Fibroblast of peridontal ligament (primary cell): ENCODE results near the gene ANKMY1.

Experiments used
- DNase-seq: peaks from one replicate; pipeline ENCODE4 v3.0.0-alpha.2; 2010; ENCODE audit errors: extremely low read depth

The ANKMY1 gene

DNA sequence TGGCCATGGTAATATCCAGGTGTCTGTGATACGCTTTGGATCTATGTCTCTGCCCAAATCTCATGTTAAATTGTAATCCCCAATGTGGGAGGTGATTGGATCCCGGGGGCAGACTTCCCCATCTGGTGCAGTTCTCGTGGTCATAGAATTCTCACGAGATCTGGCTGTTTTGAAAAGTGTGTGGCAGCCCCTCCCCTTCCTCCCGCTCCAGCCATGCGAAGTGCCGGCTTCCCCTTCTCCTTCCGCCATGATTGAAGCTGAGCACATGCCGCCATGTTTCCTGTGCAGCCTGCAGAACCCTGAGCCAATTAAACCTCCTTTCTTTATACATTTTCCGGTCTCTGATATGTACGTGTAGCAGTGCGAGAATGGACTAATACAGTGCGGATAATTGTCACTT lies 79.9 kb downstream of the ANKMY1 start:
- no peak for DNase-seq

DNA sequence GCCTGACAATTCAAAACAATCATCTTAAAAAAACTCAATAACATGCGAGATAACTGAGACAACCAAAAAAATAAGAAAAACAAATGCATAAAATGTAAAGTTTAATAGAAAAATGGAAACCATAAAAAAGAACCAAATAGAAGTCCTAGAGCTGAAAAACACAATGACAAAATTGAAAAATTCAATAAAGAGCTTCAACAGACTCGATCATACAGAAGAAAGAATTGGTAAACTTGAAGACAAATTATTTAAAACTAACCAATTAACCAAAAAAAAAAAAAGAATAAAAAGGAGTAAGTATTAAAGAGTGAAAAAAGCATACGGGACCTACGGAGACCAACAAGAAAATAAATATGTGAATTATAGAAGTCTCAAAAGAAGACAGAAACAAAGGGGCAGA lies 84.6 kb downstream of the ANKMY1 start:
- peak; percentile 6 for DNase-seq

DNA sequence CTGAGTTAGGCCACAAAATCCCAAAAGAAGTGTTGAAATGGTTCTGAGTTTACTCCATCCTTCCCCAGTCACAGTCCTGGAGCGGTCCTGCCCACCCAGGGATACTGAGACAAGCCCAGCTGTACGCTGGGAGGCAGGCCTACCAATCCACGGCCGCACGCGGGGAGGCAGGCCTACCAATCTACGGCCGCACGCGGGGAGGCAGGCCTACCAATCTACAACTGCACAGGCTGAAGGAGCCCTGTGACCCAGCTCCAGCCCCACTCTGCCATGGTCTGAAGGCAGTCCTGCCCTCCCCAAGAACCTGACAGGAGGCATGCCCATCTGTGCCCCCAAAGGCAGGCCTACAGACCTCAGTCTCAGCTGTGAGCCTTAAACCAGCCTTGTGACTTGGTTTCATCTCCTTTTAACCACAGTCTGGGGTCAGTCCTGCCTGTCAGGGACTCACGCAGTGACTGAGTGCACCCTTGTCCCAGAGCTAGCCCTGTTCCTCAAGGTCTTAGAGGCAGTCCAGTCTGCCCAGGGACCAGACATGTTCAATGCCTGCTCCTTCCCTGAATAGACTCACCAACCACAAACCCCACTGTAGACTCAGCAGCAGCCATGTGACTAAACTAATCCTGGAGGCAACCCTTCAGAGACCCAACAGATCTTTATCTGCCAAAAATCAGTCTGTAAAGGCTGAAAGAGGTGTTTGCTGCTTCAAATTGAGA lies 85.6 kb downstream of the ANKMY1 start:
- DNase-seq, result no peak

DNA sequence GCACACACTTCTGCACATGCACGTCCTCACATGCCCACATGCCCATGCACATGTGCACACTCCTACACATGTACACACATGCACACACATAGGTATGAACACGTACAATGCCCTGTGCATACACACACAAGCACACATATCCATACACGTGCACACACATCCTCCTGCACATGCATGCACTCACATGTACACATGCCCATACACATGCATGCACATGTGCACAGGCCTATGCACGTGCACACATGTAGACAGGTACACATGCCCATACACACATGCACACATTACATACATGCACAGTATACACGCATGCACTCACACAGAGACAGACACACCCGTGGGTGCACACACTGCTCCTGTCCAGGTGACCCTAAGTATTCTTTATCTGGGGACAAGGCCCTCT lies 88.0 kb downstream of the ANKMY1 start:
- no peak for DNase-seq

DNA sequence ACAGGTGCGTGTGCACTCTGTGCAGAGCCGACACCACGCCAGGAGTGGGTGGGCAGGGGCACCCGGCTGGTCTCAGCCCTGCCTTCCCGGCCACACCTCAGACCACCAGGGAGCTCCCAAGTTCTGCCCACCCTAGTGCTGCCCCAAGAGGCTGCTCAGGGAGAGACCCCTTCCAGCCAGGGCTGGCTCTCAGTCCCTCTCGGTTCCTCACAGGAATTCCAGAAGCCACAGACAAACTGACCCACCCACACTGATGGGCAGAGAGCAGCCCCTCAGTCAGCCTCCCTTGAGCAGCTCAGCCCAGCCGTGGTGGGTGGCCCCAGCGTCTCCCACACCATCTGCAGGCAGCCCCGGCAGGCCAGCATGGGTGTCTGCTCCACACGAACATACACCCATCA lies 88.5 kb downstream of the ANKMY1 start:
- no peak for DNase-seq

DNA sequence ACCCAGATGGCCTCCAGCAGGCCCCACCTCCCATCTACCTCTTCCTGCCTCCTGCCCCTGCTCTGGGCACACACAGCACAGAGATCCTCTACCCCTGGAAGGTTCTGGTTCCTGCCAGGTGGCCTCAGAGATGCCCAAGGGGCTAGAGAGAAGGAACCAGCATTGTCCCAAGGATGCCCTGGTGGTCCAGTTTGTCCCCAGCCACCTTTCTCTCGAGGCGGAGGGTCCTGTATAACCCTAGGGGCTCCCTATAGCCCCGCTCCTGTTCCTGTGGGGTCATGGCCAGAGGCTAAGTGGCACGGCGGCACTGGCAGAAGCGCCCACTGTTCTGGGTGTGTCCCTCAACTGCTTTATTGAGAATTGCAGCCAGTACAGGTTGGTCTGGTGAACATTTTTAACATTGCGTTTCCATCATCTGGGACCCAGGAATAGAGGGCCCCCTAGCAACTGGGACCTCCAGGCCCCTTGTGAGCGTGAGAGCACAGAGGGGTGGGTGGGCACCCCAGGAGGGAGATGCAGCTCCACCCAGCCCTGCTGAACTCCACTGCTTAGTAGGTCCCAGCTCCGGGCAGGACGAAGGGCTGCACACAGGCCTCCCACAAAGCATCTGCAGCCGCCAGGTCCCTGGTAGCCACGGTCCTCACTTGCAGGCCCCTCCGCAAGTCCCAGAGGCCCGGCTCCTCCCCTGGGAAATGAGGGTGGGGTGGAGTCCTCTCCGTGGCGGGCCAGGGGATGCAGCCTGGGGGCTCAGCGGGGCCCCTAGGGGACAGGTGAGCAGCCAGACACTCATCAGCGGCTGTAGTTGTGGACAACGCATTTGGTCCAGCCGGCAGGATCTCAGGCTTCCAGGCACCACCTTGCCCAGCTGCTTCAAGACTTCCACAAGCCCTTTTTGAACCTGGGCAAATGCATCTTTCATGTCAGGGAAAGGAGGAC lies 89.2 kb downstream of the ANKMY1 start:
- DNase-seq, result no peak

DNA sequence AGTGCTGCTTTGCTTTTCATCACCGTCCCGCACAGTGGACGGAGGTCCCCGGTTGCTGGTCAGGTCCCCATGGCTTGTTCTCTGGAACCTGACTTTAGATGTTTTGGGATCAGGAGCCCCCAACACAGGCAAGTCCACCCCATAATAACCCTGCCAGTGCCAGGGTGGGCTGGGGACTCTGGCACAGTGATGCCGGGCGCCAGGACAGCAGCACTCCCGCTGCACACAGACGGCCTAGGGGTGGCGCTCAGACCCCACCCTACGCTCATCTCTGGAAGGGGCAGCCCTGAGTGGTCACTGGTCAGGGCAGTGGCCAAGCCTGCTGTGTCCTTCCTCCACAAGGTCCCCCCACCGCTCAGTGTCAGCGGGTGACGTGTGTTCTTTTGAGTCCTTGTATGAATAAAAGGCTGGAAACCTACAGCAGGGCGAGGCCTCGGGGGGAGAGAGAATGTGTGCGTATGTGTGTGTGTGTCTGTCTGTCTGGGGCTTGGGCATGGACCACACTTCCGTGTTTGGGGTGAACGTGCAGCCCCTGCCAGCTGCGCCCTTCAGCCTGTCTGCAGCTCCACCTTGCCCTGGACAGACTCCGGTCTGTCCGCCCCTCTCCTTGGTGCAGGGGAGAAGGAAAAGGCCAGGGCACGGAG lies 90.0 kb downstream of the ANKMY1 start:
- DNase-seq, result no peak

DNA sequence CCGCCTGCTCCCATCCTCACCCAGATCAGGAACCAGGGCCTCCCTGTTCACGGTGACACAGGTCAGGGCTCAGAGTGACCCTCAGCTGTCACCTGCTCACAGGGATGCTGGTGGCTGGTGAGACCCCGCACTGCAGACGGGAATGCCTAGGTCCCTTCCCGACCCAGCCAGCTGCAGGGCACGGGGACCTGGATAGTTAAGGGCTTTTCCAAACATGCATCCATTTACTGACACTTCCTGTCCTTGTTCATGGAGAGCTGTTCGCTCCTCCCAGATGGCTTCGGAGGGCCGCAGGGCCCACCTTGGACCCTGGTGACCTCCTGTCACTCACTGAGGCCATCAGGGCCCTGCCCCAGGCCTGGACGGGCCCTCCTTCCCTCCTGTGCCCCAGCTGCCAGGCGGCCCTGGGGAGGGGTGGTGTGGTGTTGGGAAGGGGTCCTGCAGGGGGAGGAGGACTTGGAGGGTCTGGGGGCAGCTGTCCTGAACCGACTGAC lies 90.6 kb downstream of the ANKMY1 start:
- no peak for DNase-seq

DNA sequence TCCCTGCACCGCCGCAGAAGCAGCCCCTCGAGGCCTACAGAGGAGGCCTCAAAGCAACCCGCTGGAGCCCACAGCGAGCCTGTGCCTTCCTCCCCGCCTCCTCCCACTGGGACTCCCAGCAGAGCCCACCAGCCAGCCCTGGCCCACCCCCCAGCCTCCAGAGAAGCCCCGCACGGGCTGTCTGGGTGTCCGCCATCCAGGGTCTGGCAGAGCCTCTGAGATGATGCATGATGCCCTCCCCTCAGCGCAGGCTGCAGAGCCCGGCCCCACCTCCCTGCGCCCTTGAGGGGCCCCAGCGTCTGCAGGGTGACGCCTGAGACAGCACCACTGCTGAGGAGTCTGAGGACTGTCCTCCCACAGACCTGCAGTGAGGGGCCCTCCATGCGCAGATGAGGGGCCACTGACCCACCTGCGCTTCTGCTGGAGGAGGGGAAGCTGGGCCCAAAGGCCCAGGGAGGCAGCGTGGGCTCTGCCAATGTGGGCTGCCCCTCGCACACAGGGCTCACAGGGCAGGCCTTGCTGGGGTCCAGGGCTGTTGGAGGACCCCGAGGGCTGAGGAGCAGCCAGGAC lies 91.1 kb downstream of the ANKMY1 start:
- DNase-seq, result no peak

DNA sequence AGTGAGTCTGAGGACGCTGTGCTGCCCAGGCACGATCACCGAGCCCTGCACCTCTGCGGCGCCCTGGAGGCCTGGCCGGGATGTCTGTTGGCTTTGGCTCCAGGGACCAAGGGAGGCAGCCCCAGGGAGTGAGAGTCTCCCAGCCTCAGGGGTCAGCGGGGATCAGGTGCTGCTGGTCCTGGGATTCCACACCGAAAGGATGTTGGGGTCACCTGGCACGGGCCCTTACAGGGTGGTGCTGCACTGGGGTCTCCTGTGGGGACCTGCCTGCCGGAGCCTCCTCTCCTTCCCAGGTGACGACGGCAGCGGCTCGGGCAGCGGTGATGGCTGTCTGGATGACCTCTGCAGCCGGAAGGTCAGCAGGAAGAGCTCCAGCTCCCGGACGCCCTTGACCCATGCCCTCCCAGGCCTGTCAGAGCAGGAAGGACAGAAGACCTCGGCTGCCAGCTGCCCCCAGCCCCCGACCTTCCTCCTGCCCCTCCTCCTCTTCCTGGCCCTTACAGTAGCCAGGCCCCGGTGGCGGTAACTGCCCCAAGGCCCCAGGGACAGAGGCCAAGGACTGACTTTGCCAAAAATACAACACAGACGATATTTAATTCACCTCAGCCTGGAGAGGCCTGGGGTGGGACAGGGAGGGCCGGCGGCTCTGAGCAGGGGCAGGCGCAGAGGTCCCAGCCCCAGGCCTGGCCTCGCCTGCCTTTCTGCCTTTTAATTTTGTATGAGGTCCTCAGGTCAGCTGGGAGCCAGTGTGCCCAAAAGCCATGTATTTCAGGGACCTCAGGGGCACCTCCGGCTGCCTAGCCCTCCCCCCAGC lies 91.8 kb downstream of the ANKMY1 start:
- DNase-seq, result no peak

DNA sequence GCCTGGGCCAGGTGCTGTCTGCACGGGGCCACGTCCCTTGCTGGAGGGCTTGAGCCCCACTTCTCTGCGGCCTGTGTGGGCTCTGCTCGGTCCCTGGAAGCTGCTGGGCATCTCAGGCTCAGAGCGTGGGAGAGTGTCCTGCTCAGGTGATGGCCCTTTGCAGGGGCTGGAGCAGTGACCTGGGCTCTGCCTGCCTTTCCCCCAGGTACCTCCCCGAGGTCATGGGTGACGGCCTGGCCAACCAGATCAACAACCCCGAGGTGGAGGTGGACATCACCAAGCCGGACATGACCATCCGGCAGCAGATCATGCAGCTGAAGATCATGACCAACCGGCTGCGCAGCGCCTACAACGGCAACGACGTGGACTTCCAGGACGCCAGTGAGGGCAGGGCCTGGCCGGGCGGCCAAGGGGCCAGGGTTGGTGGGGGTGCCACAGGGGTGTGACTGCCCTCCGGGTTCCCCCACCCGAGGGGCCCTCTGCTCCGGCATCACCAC lies 92.5 kb downstream of the ANKMY1 start:
- no peak for DNase-seq

DNA sequence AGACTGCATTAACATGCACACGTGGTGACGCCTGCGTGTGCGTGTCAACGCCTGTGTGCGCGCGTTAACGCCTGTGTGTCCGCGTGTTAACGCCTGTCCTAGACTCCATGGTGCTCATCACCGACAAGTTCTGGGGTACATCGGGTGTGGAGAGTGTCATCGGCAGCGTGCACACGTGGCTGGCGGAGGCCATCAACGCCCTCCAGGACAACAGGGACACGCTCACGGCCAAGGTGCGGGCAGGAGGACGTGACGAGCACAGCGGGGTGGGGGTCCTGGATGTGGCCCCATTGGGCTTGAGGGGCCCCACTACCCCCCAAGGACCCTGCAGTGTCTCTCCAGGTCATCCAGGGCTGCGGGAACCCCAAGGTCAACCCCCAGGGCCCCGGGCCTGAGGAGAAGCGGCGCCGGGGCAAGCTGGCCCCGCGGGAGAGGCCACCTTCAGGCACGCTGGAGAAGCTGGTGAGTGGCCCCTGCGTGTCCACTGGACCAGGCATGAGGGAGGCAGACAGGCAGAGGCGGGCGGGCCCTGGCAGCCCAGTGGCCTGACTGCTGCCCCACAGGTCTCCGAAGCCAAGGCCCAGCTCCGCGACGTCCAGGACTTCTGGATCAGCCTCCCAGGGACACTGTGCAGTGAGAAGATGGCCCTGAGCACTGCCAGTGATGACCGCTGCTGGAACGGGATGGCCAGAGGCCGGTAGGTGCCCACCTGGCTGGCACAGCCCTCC lies 93.1 kb downstream of the ANKMY1 start:
- DNase-seq, result no peak

DNA sequence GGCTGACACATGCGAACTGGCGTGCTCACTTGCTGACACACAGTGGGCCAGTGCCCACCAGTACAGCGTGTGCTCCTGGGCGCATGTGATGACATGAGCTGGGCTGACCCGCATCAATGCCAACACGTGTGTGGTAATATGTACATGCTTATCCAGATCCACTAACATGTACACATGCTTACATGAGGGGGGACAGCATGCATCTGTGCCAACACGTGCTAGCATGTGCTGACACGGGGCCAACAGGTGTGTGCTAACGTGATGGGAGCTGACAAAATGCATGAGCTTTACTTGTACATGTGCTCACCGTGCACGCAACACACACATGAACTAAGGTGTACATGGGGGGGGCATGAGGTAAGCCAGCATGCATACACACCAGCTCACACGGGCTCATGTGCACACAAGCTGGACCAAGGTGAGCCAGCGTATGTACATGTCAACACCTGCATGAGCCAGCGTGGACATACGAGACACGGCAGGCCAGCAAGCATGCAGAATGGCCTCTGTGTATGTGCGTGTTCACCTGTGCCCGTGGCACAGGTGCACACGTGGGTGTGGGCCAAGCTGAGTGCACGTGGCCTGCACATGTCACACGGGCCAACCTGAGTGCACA lies 93.8 kb downstream of the ANKMY1 start:
- no peak for DNase-seq

DNA sequence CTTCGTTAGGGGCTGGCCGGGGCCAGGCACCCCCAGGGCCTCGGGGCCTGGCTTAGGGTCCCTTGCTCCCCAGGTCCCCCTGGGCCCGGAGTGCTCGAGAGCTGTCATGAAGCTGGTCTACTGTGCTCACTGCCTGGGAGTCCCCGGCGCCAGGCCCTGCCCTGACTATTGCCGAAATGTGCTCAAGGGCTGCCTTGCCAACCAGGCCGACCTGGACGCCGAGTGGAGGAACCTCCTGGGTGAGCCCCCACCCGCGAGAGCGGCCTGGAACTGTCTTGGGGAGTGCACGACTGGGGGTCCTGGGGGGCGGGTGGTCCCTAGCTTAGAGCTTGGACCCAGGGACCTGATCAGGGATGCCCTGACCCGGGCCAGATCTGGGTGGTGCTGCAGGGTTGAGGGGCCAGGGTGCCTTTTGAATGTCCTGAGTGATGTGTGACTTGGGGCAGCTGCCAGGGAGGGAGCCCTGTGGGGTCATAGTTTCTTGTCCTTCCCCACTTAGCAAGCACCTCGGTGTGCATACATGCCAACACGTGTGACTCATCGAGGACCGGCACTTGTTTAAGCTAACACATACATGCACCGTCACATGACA lies 94.4 kb downstream of the ANKMY1 start:
- DNase-seq, result no peak

DNA sequence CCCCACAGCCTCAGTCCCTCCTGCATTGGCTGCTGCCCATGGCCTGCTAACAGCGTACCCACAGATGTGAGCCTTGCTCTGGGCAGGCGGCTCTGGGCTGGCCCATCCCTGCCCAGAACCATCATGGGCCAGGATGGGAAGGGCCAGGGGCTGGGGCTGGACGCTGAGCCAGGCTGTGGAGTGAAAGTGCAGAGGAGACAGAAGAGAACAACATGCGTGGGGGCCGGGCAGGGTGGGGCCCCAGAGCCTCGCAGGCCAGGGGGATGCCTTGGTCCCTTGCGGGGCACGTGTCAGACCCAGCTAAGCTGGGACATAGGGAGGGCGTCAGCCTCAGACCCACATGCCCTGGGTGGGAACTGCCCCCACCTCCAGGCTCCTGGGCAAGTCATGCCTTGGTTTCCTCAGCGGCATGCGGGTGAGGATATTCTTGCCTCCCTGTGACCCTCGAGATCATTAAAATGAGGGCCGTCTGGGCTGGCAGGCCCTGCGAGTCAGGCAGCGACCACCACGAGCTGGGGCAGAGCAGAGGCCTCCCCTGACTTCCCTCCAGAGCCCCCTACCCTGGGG lies 95.0 kb downstream of the ANKMY1 start:
- no peak for DNase-seq

DNA sequence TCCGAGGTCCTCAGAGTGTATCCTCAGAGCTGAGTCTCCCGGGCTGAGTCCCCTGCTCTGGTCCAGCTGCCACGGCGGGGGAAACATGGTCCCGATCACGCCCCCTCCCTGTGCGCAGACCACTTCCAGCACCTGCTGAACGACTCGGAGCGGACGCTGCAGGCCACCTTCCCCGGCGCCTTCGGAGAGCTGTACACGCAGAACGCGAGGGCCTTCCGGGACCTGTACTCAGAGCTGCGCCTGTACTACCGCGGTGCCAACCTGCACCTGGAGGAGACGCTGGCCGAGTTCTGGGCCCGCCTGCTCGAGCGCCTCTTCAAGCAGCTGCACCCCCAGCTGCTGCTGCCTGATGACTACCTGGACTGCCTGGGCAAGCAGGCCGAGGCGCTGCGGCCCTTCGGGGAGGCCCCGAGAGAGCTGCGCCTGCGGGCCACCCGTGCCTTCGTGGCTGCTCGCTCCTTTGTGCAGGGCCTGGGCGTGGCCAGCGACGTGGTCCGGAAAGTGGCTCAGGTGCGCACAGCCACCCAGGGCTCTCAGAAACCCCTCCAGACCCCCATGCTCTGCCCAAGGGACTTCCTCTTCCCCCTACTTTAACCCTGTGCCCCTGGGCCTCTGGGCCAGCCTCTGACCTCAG lies 95.6 kb downstream of the ANKMY1 start:
- DNase-seq, result no peak

DNA sequence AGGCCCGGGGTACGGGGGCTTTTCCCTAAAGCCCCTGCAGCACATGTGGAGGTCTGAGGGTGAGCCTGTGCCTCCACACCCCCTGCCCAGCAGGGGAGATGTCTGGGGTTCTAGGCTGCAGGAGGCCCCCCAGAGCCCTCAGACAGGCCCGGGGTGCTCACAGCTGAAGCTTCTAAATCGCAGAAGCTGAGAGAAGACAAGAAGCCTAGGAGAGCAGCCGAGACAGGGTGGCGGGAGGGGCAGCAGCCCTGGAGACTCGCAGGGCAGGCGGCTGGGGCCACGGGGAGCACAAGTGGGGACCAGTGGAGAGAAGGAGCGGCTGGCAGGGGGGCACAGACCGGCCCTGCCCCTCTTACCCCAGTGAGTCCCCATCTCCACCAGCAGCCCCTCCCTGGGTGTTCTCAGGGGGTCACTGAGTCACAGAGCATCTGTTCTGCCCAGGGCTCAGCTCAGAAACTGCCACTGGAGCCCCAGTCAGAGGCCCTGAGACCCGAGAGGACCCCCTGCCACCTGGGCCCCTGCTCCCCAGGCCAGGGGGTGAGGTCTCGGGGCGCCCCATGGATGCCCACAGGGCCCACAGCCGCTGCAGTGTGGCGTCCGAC lies 96.2 kb downstream of the ANKMY1 start:
- no peak for DNase-seq

DNA sequence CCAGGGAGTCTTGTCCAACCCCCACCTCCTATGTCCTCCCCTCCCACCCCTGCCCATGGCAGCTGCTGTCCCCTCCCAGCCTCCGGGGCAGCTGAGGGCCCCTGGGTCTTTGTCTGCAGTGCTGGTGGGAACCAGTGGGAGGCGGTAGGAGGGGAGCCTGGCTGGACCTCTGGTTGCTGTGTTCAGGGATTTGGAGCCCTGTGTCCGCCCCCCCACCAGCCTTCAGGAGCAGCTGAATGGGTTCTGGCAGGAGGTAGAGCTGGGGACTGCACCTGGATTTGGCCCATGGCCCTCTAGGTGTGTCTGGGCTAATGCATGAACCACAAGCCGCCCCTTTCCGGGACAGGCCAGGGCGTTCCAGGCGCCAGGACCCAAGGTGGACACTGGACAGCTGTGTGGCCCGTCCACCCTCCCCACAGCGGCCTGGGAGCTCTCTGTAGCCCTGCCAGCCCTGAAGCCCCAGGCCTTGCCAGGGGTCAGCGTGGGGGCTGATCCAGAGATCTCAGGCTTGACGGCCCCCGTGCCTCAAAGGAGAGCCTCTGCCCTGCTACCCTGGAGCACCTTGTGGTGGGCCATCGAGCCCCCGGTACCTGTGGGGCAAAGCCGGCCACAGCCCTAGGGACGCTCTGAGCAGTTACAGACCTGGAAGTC lies 96.9 kb downstream of the ANKMY1 start:
- DNase-seq, result no peak
